Heart left ventricle (tissue), 13 donors: ENCODE data around the gene SHC3.

ENCODE experiments used
- POLR2A ChIP-seq, 2 donors: fragments of 450-650 bp; IDR thresholded peaks; one replicate each; pipeline ENCODE4 v1.6.1; 2017; ENCODE audit warnings: antibody characterized with exemption in 2 of 2, mild to moderate bottlenecking in 2 of 2, moderate library complexity in 2 of 2
- TF ChIP-seq, protein P1 (sequence below), 12 donors: fragments of 200-600 bp; sonication (generic) in 4 of 12; IDR thresholded peaks; one replicate each; pipeline versions ENCODE4 v1.5.0 to v1.8.0; 2018 to 2022; ENCODE audit warnings: antibody characterized with exemption in 12 of 12, mild to moderate bottlenecking in 5 of 12
- donor health status: ischemic (EF 13 %, LVEDD 7.1; RV severe dilation, severe dysfunction).
- donor health status: DM: no; HTN: yes; CAD: no.
- donor health status: DM: no; HTN: no; CAD: no.
- donor health status: ischemic (EF 25% LVEDD 6.9; RV normal size, moderate dysfunction).
- donor health status: ischemic (EF 25% LVEDD 5.7; RV mildly dilated, moderate dysfunction).
- donor health status: ischemic (EF 35%, LVEDD 5.7; RV mildly dilated, moderate dysfunction).
- donor health status: nonischemic (EF 11% LVEDD 7.7; RV severe dilation, severe dysfunction).
- donor health status: DM: yes; HTN: yes; CAD: no.
- donor health status: PGD.
- donor health status: ischemic (EF 29% LVEDD 5.4; RV normal size, mild dysfunction).
- donor health status: nonischemic (EF 23%, LVEDD 6.1; RV moderate dilation, normal function).

DNA sequence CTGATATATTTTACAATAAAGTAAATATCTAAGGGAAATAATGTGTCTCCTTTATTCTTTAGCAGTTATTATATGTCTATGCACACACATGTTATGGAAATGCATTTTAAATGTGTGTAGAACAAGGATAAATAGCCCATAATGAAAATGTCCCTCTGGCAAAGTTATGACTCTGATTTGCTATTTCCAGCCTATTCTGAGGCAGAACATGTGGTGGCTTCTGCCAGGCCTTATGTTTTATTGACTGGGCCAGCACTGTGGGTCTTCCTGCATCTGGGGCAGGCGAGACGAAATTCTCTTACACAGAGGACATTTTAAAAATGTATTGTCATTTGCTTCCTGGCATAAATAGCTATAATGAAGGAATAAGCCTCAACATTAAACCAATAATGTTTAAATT lies 134.5 kb downstream of the SHC3 start:
- TF ChIP-seq, protein P1, sequence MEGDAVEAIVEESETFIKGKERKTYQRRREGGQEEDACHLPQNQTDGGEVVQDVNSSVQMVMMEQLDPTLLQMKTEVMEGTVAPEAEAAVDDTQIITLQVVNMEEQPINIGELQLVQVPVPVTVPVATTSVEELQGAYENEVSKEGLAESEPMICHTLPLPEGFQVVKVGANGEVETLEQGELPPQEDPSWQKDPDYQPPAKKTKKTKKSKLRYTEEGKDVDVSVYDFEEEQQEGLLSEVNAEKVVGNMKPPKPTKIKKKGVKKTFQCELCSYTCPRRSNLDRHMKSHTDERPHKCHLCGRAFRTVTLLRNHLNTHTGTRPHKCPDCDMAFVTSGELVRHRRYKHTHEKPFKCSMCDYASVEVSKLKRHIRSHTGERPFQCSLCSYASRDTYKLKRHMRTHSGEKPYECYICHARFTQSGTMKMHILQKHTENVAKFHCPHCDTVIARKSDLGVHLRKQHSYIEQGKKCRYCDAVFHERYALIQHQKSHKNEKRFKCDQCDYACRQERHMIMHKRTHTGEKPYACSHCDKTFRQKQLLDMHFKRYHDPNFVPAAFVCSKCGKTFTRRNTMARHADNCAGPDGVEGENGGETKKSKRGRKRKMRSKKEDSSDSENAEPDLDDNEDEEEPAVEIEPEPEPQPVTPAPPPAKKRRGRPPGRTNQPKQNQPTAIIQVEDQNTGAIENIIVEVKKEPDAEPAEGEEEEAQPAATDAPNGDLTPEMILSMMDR (IDR thresholded peaks at IDR 0.05): no peak
- TF ChIP-seq POLR2A (IDR thresholded peaks at IDR 0.05): no peak
